ENCODE results near the gene CTNND1.
A peak's percentile ranks its signal among the peaks of the same experiment; 100 is the strongest.

The CTNND1 gene

GRCh38 chr11:57787920-57788702, 26.5 kb downstream of the CTNND1 start:
- TF ChIP-seq CTCF (IDR thresholded peaks at IDR 0.05; ENCODE audit: insufficient read depth, low read depth, low read length, missing control alignments): no peak
- DNase-seq (ENCODE audit: low read depth): peak; percentile 73
- no peak overlapping the region for H3K4me3 ChIP-seq (ENCODE audit: low read depth, low read length)

- TF ChIP-seq CTCF (IDR thresholded peaks at IDR 0.05; ENCODE audit: insufficient read depth, low read depth, low read length, missing control alignments): no peak
- no peak for DNase-seq (ENCODE audit: low read depth)
- H3K4me3 ChIP-seq (ENCODE audit: low read depth, low read length): no peak overlapping the region
Measured at GRCh38 chr11:57788703-57789088, 27.1 kb downstream of the CTNND1 start.

GRCh38 chr11:57791321-57792059, 29.9 kb downstream of the CTNND1 start:
- TF ChIP-seq CTCF (IDR thresholded peaks at IDR 0.05; ENCODE audit: insufficient read depth, low read depth, low read length, missing control alignments): no peak
- no peak for DNase-seq (ENCODE audit: low read depth)
- no peak overlapping the region; the same call in 1 of the 2 replicates for H3K4me3 ChIP-seq (ENCODE audit: low read depth, low read length)

GRCh38 chr11:57792060-57792541, 30.5 kb downstream of the CTNND1 start:
- no peak for TF ChIP-seq CTCF (IDR thresholded peaks at IDR 0.05; ENCODE audit: insufficient read depth, low read depth, low read length, missing control alignments)
- H3K4me3 ChIP-seq (ENCODE audit: low read depth, low read length): no peak overlapping the region; the same call in 1 of the 2 replicates
- DNase-seq (ENCODE audit: low read depth): peak; percentile 88

- H3K4me3 ChIP-seq (ENCODE audit: low read depth, low read length): no peak overlapping the region
- no peak for DNase-seq (ENCODE audit: low read depth)
- TF ChIP-seq CTCF (IDR thresholded peaks at IDR 0.05; ENCODE audit: insufficient read depth, low read depth, low read length, missing control alignments): no peak
Measured at GRCh38 chr11:57792870-57793269, 31.3 kb downstream of the CTNND1 start.

GRCh38 chr11:57793351-57794115, 31.9 kb downstream of the CTNND1 start:
- H3K4me3 ChIP-seq (ENCODE audit: low read depth, low read length): no peak overlapping the region
- no peak for TF ChIP-seq CTCF (IDR thresholded peaks at IDR 0.05; ENCODE audit: insufficient read depth, low read depth, low read length, missing control alignments)
- no peak for DNase-seq (ENCODE audit: low read depth)

Measured in GM12865 (cell line).